H1 (cell line): ENCODE results near the gene TEKTIP1. TPM values are rescaled to one million over a fixed set of nuclear protein-coding genes. Genes with fewer than 3 reads are reported as not detected.

Experiments
- JUN ChIP-seq: IDR thresholded peaks from 2 replicates; pipeline ENCODE4 v1.6.1; 2011; ENCODE audit warnings: low read depth, mild to moderate bottlenecking, improper control_type of control experiment, low read length
- POLR2AphosphoS5 ChIP-seq: IDR thresholded peaks from 2 replicates; pipeline ENCODE4 v1.6.1; 2011; ENCODE audit warnings: low read depth, low read length
- polyA plus RNA-seq, 7 experiments: library from polyadenylated mRNA; depleted of rRNA in 3 of 7; stranded (reverse) in 5 of 7; unstranded in 2 of 7; fragments of >200 nt in 5 of 7; fragments of 200-250 nt in 2 of 7; gene quantifications; 1 replicate in 5 of 7; 2 replicates in 1 of 7; 4 replicates in 1 of 7; pipeline versions ENCODE4 v1.2.1 to v1.2.3, GENCODE V29; 2011 to 2013; ENCODE audit warnings: missing spikeins in 2 of 7, mixed read lengths in 2 of 7
- total RNA-seq: library from RNA; stranded (reverse); fragmentation: NEBNext Ultra II Directional; extraction: Animal tissue kit (Norgen Biotek cat#: 25700); gene quantifications from 2 replicates; pipeline ENCODE4 v1.2.1, GENCODE V29; 2021

The TEKTIP1 gene
- total and polyA plus RNA-seq, 2 of the 8 experiments (the other 6 are each of a cell fraction or from before 2014, with no cell fraction given), result 1.1 TPM; not detected in 1

- TF ChIP-seq POLR2AphosphoS5, result no peak
- TF ChIP-seq JUN, result no peak
Measured at GRCh38 chr19:3492131-3492839, 46.7 kb upstream of the TEKTIP1 start (continued).
